ENCODE results near the gene LAMTOR5. TPM values are rescaled to one million over a fixed set of nuclear protein-coding genes. Genes with fewer than 3 reads are reported as not detected.

LAMTOR5 gene
- total and polyA plus RNA-seq, 10 donors, result 49.6 to 340 (median 90.1) TPM

GRCh38 chr1:110449661-110450651 lies 42.5 kb upstream of the LAMTOR5 start:
- no peaks in the 10 kb centered on the region for H3K9me3 ChIP-seq
- TF ChIP-seq POLR2AphosphoS5 (IDR thresholded peaks at IDR 0.05) (no peak), POLR2A (IDR thresholded peaks at IDR 0.05) (no peak), CTCF (IDR thresholded peaks at IDR 0.05 in 8 of 11, conservative IDR thresholded peaks at IDR 0.05 in 3 of 11) (no peak)
- H3K27ac ChIP-seq, result no peak overlapping the region
- H3K4me1 ChIP-seq, result no peaks in the 10 kb centered on the region
- no peaks in the 10 kb centered on the region for H3K36me3 ChIP-seq
- no peaks in the 10 kb centered on the region for H3K27me3 ChIP-seq (replicated peaks in 1 of 7)
- H3K4me3 ChIP-seq, result no peak overlapping the region
- DNase-seq, result peak; percentile 27
- 63 to 79% (median 71%) methylated on average over 10 to 12 of the region's 12 CpGs for WGBS, 5 donors
- intact Hi-C loops (cut with DNase I; ENCODE audit: low total_unique reads), result no loop called here

DNA sequence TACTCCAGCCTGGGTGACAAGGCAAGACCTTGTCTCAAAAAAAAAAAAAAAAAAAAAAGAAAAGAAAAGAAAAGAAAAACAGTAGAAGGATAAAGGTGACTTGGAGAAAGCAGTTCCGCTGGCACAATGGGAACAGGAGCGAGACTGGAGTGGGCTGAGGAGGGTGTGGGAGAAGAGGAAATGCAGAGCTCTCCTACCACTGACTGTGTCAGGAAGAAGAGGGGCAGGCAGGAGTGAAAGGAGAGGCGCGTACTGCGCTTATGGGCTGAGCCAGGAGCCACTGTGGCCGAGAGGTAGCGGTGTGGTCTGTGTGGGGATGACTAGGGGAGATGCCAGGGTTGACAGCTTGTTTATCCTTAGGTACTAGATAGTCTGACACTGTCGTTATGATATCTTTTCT lies 37.1 kb upstream of the LAMTOR5 start:
- intact Hi-C loops (cut with DNase I; ENCODE audit: low total_unique reads), result no loop called here
- 57 to 74% (median 64%) methylated on average over 8 of the region's 8 CpGs for WGBS, 5 donors
- TF ChIP-seq POLR2AphosphoS5 (IDR thresholded peaks at IDR 0.05) (no peak), CTCF (IDR thresholded peaks at IDR 0.05 in 8 of 11, conservative IDR thresholded peaks at IDR 0.05 in 3 of 11) (no peak), POLR2A (IDR thresholded peaks at IDR 0.05) (no peak)
- no peak for DNase-seq
- H3K27ac ChIP-seq, result no peak overlapping the region
- H3K4me3 ChIP-seq, result no peak overlapping the region
- no peaks in the 10 kb centered on the region for H3K4me1 ChIP-seq
- H3K36me3 ChIP-seq, result no peaks in the 10 kb centered on the region
- H3K9me3 ChIP-seq, result no peaks in the 10 kb centered on the region
- no peaks in the 10 kb centered on the region for H3K27me3 ChIP-seq (replicated peaks in 1 of 7)

GRCh38 chr1:110443451-110443850 lies 36.0 kb upstream of the LAMTOR5 start:
- no peak for DNase-seq
- Histone ChIP-seq H3K27ac (no peak overlapping the region), H3K9me3 (no peaks in the 10 kb centered on the region), H3K4me1 (no peaks in the 10 kb centered on the region), H3K36me3 (no peaks in the 10 kb centered on the region), H3K4me3 (no peak overlapping the region), H3K27me3 (replicated peaks in 1 of 7) (no peaks in the 10 kb centered on the region)
- no peak for TF ChIP-seq POLR2AphosphoS5 (IDR thresholded peaks at IDR 0.05)
- TF ChIP-seq POLR2A (IDR thresholded peaks at IDR 0.05), result no peak
- TF ChIP-seq CTCF (IDR thresholded peaks at IDR 0.05 in 8 of 11, conservative IDR thresholded peaks at IDR 0.05 in 3 of 11), result no peak
- WGBS, 5 donors, result 55 to 78% (median 74%) methylated on average over 8 of the region's 8 CpGs
- intact Hi-C loops (cut with DNase I; ENCODE audit: low total_unique reads), result no loop called here

DNA sequence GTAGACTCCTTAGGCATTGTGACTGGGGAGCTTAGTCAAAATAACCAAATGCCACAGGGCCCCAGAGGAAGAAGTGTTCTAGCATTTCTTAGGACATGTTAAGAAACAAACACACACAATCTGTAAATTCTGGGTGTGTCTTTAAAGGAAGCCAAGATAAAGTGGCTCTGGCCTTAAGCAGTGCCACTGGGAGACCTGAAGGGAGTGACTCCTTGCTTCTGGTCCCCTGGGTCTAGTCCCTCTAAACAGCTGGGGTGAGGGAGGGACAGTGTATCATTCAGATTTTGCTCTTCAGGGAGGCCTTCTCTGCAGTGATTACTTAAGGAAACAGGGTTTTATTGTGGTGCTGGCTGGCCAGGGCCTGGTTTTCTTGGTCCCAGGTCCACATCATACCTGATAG lies 34.4 kb upstream of the LAMTOR5 start:
- no peak for TF ChIP-seq POLR2AphosphoS5 (IDR thresholded peaks at IDR 0.05)
- TF ChIP-seq CTCF (IDR thresholded peaks at IDR 0.05 in 8 of 11, conservative IDR thresholded peaks at IDR 0.05 in 3 of 11), result no peak
- TF ChIP-seq POLR2A (IDR thresholded peaks at IDR 0.05), result no peak
- Histone ChIP-seq H3K9me3 (no peaks in the 10 kb centered on the region), H3K27me3 (replicated peaks in 1 of 7) (no peaks in the 10 kb centered on the region), H3K4me3 (no peak overlapping the region), H3K36me3 (no peaks in the 10 kb centered on the region), H3K27ac (no peak overlapping the region), H3K4me1 (no peaks in the 10 kb centered on the region)
- no peak for DNase-seq
- intact Hi-C loops (cut with DNase I; ENCODE audit: low total_unique reads), result no loop called here
